A549 (cell line): Measurements from ENCODE around the gene PIGB. TPM values are rescaled to one million over a fixed set of nuclear protein-coding genes. Genes with fewer than 3 reads are reported as not detected.
"Not testable (repeated sequence)": the region's sequence is repeated elsewhere in the genome, so short reads cannot be mapped to it uniquely, and the experiment has no call there.

ENCODE experiments used
- ATAC-seq, 2 experiments: fragments of 200-7000 bp in 1 of 2; fragments of >200 bp in 1 of 2; cut with Nextera tagmentation in 1 of 2; cut with Tn5 transposase in 1 of 2; 3 replicates each; pipeline versions ENCODE4 v1.8.0 to v1.9.1; 2018 to 2020; ENCODE audit warnings: mild to moderate bottlenecking in 1 of 2, moderate library complexity in 1 of 2
- CTCF ChIA-PET: fragments of 300-600 bp; sonication (Branson Sonifier 250); formaldehyde crosslinking; extraction: SDS; loops from one replicate; lab custom pipeline; 2021; ENCODE audit warnings: antibody characterized with exemption, inconsistent platforms; lab: Yijun Ruan, JAX
- POLR2A ChIA-PET: fragments of 350-600 bp; formaldehyde crosslinking; extraction: SDS; loops from one replicate; lab custom pipeline; 2021; ENCODE audit warnings: antibody characterized with exemption, inconsistent platforms; lab: Yijun Ruan, JAX
- DNase-seq, 2 experiments: peaks; one replicate each; pipeline versions ENCODE4 v3.0.0 to v3.0.0-alpha.2; 2011 to 2016; ENCODE audit warnings: low read depth in 1 of 2, low spot score in 1 of 2
- FAIRE-seq: peaks from 2 replicates; lab custom pipeline; 2011; peaks lifted over from hg19 to GRCh38; lab: Jason Lieb, UNC
- H3K27ac ChIP-seq, 2 experiments: fragments of >200 bp; sonication (Bioruptor Twin); formaldehyde crosslinking; 3 replicates each; pipeline ENCODE4 v1.5.1; 2016 to 2017
- H3K4me1 ChIP-seq: fragments of >200 bp; sonication (Bioruptor Twin); formaldehyde crosslinking; 3 replicates; pipeline ENCODE4 v1.6.1; 2016
- H3K4me2 ChIP-seq: fragments of >200 bp; sonication (Bioruptor Twin); formaldehyde crosslinking; 3 replicates; pipeline ENCODE4 v1.6.1; 2016
- H3K4me3 ChIP-seq: fragments of >200 bp; sonication (Bioruptor Twin); formaldehyde crosslinking; 3 replicates; pipeline ENCODE4 v1.5.1; 2016
- H3K9me3 ChIP-seq: fragments of >200 bp; sonication (Bioruptor Twin); formaldehyde crosslinking; 3 replicates; pipeline ENCODE4 v1.6.1; 2016
- BHLHE40 ChIP-seq: IDR thresholded peaks from 2 replicates; pipeline ENCODE4 v1.6.1; 2012; ENCODE audit warnings: low read depth, low read length, inconsistent platforms
- CEBPB ChIP-seq, 2 experiments: fragments of >200 bp in 1 of 2; sonication (Bioruptor Twin) in 1 of 2; formaldehyde crosslinking in 1 of 2; IDR thresholded peaks; 2 replicates each; pipeline ENCODE4 v1.6.1; 2012 to 2016
- FOSL2 ChIP-seq, 2 experiments: fragments of 450-650 bp in 1 of 2; fragments of >200 bp in 1 of 2; sonication (Bioruptor Twin) in 1 of 2; formaldehyde crosslinking; IDR thresholded peaks; 2 replicates each; pipeline versions ENCODE4 v1.5.0 to v1.6.1; 2016 to 2020; ENCODE audit warnings: mild to moderate bottlenecking in 1 of 2, moderate library complexity in 1 of 2
- GATA3 ChIP-seq: IDR thresholded peaks from 2 replicates; pipeline ENCODE4 v1.6.1; 2012; ENCODE audit warnings: borderline replicate concordance
- HEYL ChIP-seq: fragments of 250-450 bp; sonication (Bioruptor Pico); IDR thresholded peaks from 2 replicates; pipeline ENCODE4 v1.8.0; 2021; ENCODE audit warnings: mild to moderate bottlenecking, moderate library complexity
- HOXA7 ChIP-seq: fragments of 250-450 bp; sonication (Bioruptor Pico); IDR thresholded peaks from 2 replicates; pipeline ENCODE4 v1.5.0; 2020; ENCODE audit warnings: mild to moderate bottlenecking, moderate library complexity
- JUN ChIP-seq, 2 experiments: fragments of >200 bp; sonication (Bioruptor Twin); formaldehyde crosslinking; IDR thresholded peaks; 2 replicates in 1 of 2; 3 replicates in 1 of 2; pipeline ENCODE4 v1.6.1; 2016 to 2017
- JUNB ChIP-seq: fragments of >200 bp; sonication (Bioruptor Twin); formaldehyde crosslinking; IDR thresholded peaks from 2 replicates; pipeline ENCODE4 v1.6.1; 2016
- MAFK ChIP-seq: fragments of 450-650 bp; IDR thresholded peaks from 2 replicates; pipeline ENCODE4 v1.6.1; 2014; ENCODE audit not compliant: partially characterized antibody
- POLR2A ChIP-seq: IDR thresholded peaks from 2 replicates; pipeline ENCODE4 v1.6.1; 2012; ENCODE audit warnings: mild to moderate bottlenecking, low read length
- RARB ChIP-seq: fragments of 250-450 bp; sonication (Bioruptor Pico); IDR thresholded peaks from 2 replicates; pipeline ENCODE4 v1.8.0; 2021; ENCODE audit warnings: mild to moderate bottlenecking, moderate library complexity
- RNF2 ChIP-seq: fragments of 200-600 bp; sonication (generic); IDR thresholded peaks from 2 replicates; pipeline ENCODE4 v1.6.1; 2016; ENCODE audit warnings: low read depth, mild to moderate bottlenecking, antibody characterized with exemption, moderate library complexity, borderline replicate concordance
- SMC3 ChIP-seq: fragments of >200 bp; sonication (Bioruptor Twin); formaldehyde crosslinking; IDR thresholded peaks from 3 replicates; pipeline ENCODE4 v1.6.1; 2018; ENCODE audit warnings: inconsistent platforms
- WGBS: methylation state at CpG from one replicate; pipeline ENCODE4 v1.1.6; 2017; ENCODE audit errors: missing lambda C conversion rate; 5-methylcytosine and 5-hydroxymethylcytosine counted together
- polyA plus RNA-seq, 4 experiments: library from polyadenylated mRNA; depleted of rRNA in 3 of 4; stranded (reverse); fragments of >200 nt; fragmentation: RNase III in 1 of 4; extraction: RNeasy Plus Mini Kit Qiagen cat#74134 plus additional on column Dnase treatment in 1 of 4; gene quantifications; 2 replicates in 3 of 4; 3 replicates in 1 of 4; pipeline ENCODE4 v1.2.3, GENCODE V29; 2011 to 2017
- TF ChIP-seq, protein P1 (sequence below): IDR thresholded peaks from 2 replicates; pipeline ENCODE4 v1.6.1; 2012; ENCODE audit warnings: low read depth, borderline replicate concordance
- TF ChIP-seq, protein P2 (sequence below): IDR thresholded peaks from 2 replicates; pipeline ENCODE4 v1.6.1; 2012
- TF ChIP-seq, protein P3 (sequence below): IDR thresholded peaks from 2 replicates; pipeline ENCODE4 v1.6.1; 2012

Gene PIGB
- polyA plus RNA-seq, 2 of the 4 experiments (the other 2 are of a cell fraction) = 21.5 to 43.3 TPM

DNA sequence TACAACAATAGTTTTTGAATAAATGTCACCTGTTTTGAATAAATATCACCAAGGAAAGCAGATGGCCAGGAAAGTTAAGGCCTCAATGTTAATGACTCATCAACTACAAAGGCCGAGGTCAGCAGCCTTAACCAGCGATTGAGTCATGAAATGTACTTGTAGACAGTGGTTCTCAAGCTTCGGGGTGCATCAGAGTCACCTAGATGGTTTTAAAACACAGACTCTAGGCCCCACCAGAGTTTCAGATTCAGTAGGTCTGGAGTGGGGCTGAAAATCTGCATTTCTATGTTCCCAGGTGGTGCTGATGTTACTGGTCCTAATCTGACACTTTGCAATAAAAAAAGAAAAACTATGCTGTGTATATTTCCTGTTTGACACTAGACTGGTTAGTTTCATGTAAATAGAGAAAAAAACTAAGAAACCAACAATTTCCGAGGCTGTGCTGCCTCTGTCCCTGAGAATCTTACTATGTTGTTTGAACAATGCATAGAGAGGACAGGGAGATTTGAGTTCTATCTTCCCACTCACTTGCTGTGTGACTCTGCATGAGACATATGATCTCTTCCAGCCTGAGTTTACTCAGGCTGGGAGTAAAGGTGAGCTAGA lies 39.2 kb upstream of the PIGB start:
- Histone ChIP-seq H3K4me2 (peak overlapping the region; percentile 18), H3K4me3 (no peak overlapping the region), H3K27ac (peak overlapping the region; percentile 26 to 29; a peak in 4 of 6 replicates), H3K4me1 (peaks cover 13% of the 10 kb centered on the region), H3K9me3 (no peaks in the 10 kb centered on the region)
- ChIA-PET POLR2A (no interaction called here), CTCF (interaction anchor here (1.0 to 3.9 kb wide), 2 partner anchors 12 to 62 kb away, joined by 4 to 16 read pairs; no protein-coding TSS in a partner anchor)
- WGBS = 36% methylated on average over 4 of the region's 4 CpGs
- no peak for FAIRE-seq
- TF ChIP-seq, protein P1, sequence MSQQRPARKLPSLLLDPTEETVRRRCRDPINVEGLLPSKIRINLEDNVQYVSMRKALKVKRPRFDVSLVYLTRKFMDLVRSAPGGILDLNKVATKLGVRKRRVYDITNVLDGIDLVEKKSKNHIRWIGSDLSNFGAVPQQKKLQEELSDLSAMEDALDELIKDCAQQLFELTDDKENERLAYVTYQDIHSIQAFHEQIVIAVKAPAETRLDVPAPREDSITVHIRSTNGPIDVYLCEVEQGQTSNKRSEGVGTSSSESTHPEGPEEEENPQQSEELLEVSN = no peak
- TF ChIP-seq JUN (IDR thresholded peaks at IDR 0.05) (no peak), SMC3 (no peak), MAFK (peak; percentile 40), POLR2A (no peak), FOSL2 (IDR thresholded peaks at IDR 0.05) (no peak), FOSL2 (CRISPR knock-in tag; IDR thresholded peaks at IDR 0.05) (peak; percentile 85), GATA3 (no peak), RARB (CRISPR knock-in tag) (no peak)
- TF ChIP-seq, protein P2, sequence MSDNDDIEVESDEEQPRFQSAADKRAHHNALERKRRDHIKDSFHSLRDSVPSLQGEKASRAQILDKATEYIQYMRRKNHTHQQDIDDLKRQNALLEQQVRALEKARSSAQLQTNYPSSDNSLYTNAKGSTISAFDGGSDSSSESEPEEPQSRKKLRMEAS = no peak
- peak; percentile 73 to 78 for ATAC-seq
- DNase-seq = peak; percentile 23 to 66

DNA sequence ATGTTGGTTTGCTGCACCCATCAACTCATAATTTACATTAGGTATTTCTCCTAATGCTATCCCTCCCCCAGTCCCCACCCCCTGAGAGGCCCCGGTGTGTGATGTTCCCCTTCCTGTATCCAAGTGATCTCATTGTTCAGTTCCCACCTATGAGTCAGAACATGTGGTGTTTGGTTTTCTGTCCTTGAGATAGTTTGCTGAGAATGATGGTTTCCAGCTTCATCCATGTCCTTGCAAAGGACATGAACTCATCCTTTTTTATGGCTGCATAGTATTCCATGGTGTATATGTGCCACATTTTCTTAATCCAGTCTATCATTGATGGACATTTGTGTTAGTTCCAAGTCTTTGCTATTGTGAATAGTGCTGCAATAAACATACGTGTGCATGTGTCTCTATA lies 38.4 kb upstream of the PIGB start:
- H3K27ac ChIP-seq, H3K4me3 ChIP-seq, FAIRE-seq, DNase-seq, H3K4me2 ChIP-seq, H3K9me3 ChIP-seq, POLR2A ChIA-PET, ATAC-seq: not testable (repeated sequence)
- WGBS = 88% methylated on average over 2 of the region's 2 CpGs
- peaks cover 13% of the 10 kb centered on the region for H3K4me1 ChIP-seq
- CTCF ChIA-PET = interaction anchor here (1.0 to 3.9 kb wide), 2 partner anchors 11 to 63 kb away, joined by 4 to 16 read pairs; no protein-coding TSS in a partner anchor

DNA sequence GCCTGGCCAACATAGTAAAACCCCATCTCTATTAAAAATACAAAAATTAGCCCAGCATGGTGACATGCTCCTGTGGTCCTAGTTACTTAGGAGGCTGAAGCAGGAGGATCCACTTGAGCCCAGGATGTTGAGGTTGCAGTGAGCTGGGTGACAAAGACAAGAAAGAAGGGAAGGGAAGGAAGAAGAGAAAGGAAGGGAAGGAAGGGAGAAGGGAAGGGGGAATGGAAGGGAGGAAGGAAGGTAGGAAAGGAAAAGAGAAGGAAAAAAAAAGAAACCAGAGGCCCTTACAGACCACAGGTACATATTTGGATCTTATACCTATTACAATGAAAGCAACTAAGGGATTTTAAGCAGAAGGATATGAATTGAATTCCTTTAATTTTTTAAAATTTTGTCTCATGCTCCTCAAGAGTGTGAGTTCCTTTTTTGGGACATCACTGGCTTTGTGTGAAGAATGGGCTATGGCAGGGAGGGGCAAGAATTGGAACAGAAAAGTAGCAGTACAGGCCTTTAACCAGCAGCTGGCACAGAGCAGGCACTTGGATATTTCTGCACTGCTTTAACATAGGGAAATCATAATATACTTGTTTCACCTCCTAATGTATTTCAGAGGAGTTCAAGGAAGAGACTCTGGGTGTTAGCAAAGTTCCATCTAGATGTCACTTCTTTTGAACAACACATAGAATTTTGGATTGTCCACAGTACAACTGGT lies 37.3 kb upstream of the PIGB start:
- ChIA-PET CTCF (interaction anchor here (0.7 to 3.9 kb wide), 6 partner anchors 10 to 64 kb away, joined by 3 to 16 read pairs (median 3); no protein-coding TSS in a partner anchor), POLR2A (no interaction called here)
- no peaks in the 10 kb centered on the region for H3K9me3 ChIP-seq
- TF ChIP-seq CEBPB (IDR thresholded peaks at IDR 0.05) (no peak), BHLHE40 (no peak), RNF2 (no peak)
- TF ChIP-seq, all 56 proteins: peak for 0
- Histone ChIP-seq H3K4me3 (no peak overlapping the region), H3K4me2 (no peak overlapping the region), H3K27ac (no peak overlapping the region), H3K4me1 (peaks cover 13% of the 10 kb centered on the region)
- FAIRE-seq (no peak), DNase-seq (no peak), ATAC-seq (peak in 1 of 2 experiments; percentile 59; a peak in 1 of 6 replicates)

DNA sequence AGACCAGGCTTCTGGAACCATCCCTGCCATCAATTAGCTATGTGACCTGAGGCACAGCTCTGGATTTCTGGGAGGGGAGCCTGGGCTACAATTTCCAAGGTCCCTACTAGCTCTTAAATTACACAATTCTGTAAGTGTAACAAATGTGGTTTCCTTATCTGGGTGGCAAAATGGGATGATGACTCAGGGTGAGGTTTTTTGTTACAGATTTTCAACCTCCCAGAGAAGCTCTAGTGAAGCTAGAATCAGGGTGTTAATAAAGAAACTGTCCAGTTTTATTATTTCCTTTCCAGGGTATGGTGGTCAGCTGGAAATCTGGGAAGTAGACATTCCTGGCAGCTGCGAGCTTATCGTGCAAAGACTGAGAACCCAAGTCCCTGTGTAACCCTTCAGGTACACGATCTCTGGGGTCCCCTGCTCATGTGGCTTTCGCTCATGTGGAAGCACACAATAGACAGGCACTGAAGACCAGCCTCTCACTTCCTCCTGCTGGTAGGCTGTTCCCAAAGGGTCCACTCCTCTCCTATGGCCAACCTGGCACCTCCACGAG lies 36.7 kb upstream of the PIGB start:
- ChIA-PET POLR2A (no interaction called here), CTCF (interaction anchor here (0.8 to 3.9 kb wide), 6 partner anchors 9 to 65 kb away, joined by 3 to 16 read pairs (median 3); no protein-coding TSS in a partner anchor)
- no peak for FAIRE-seq
- TF ChIP-seq JUNB (no peak), HEYL (no peak), HOXA7 (CRISPR knock-in tag) (no peak), BHLHE40 (no peak)
- TF ChIP-seq, protein P3, sequence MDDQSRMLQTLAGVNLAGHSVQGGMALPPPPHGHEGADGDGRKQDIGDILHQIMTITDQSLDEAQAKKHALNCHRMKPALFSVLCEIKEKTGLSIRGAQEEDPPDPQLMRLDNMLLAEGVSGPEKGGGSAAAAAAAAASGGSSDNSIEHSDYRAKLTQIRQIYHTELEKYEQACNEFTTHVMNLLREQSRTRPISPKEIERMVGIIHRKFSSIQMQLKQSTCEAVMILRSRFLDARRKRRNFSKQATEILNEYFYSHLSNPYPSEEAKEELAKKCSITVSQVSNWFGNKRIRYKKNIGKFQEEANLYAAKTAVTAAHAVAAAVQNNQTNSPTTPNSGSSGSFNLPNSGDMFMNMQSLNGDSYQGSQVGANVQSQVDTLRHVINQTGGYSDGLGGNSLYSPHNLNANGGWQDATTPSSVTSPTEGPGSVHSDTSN = no peak
- no peak overlapping the region for H3K4me3 ChIP-seq
- no peak for ATAC-seq
- no peak overlapping the region for H3K27ac ChIP-seq
- 91% methylated on average over 5 of the region's 5 CpGs for WGBS
- H3K9me3 ChIP-seq = no peaks in the 10 kb centered on the region
- DNase-seq = no peak
- no peak overlapping the region for H3K4me2 ChIP-seq
- H3K4me1 ChIP-seq = peaks cover 13% of the 10 kb centered on the region
